GM12874 (cell line): ENCODE data around the gene SVEP1.

Source experiments
- TF ChIP-seq, protein P1 (sequence below): IDR thresholded peaks from 2 replicates; pipeline ENCODE4 v1.5.1; 2011; ENCODE audit warnings: low read depth, mild to moderate bottlenecking, control low read depth, low read length, moderate library complexity; ENCODE audit not compliant: insufficient read depth

Gene SVEP1

GRCh38 chr9:110338143-110338542, 241.4 kb downstream of the SVEP1 start:
- TF ChIP-seq, protein P1, sequence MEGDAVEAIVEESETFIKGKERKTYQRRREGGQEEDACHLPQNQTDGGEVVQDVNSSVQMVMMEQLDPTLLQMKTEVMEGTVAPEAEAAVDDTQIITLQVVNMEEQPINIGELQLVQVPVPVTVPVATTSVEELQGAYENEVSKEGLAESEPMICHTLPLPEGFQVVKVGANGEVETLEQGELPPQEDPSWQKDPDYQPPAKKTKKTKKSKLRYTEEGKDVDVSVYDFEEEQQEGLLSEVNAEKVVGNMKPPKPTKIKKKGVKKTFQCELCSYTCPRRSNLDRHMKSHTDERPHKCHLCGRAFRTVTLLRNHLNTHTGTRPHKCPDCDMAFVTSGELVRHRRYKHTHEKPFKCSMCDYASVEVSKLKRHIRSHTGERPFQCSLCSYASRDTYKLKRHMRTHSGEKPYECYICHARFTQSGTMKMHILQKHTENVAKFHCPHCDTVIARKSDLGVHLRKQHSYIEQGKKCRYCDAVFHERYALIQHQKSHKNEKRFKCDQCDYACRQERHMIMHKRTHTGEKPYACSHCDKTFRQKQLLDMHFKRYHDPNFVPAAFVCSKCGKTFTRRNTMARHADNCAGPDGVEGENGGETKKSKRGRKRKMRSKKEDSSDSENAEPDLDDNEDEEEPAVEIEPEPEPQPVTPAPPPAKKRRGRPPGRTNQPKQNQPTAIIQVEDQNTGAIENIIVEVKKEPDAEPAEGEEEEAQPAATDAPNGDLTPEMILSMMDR, result no peak

GRCh38 chr9:110337727-110338126, 241.8 kb downstream of the SVEP1 start, which contains the start of gene TXNDC8:
Gene TXNDC8 (minus strand): TSS chr9:110337863.
- TF ChIP-seq, protein P1, result no peak

DNA sequence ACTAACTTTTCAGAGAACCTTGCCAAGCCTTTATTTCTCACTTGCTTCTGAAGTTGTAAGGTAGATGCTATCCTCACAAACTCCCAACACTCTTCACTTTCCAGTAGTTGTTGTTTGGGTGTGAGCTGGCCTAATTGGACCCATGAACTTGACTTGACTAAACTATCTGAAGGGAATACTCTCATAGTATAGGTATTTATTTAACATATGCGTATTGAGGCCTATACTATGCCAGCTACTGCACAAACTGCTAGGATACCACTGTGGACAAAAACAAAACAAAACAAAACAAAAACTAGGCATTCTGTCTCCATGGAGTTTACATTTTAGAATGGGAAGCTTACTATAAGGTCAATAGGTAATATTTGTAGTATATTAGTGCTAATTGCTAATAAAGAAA, 243.2 kb downstream of the SVEP1 start:
- TF ChIP-seq, protein P1, result no peak

DNA sequence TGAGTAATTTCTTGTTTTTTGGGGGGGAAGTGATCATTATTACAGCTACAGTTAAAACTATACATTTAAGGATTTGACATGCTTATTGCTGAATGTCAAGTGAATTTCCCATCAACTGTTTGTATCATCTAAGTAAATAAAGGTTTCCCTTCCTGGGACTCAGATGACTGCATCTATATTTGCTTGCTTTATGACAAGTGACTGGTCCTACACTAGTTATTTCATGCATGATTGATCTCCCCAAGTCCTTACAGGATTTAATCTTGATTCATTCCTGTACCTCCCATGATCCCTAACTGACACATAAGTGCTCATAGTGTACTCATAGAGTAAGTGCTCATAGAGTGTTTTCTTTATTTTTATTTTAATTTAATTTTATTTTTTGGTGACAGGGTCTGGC, 244.7 kb downstream of the SVEP1 start:
- TF ChIP-seq, protein P1, result no peak

GRCh38 chr9:110334183-110334582, 245.4 kb downstream of the SVEP1 start:
- TF ChIP-seq, protein P1, result no peak

GRCh38 chr9:110332766-110333165, 246.8 kb downstream of the SVEP1 start:
- TF ChIP-seq, protein P1, result no peak

DNA sequence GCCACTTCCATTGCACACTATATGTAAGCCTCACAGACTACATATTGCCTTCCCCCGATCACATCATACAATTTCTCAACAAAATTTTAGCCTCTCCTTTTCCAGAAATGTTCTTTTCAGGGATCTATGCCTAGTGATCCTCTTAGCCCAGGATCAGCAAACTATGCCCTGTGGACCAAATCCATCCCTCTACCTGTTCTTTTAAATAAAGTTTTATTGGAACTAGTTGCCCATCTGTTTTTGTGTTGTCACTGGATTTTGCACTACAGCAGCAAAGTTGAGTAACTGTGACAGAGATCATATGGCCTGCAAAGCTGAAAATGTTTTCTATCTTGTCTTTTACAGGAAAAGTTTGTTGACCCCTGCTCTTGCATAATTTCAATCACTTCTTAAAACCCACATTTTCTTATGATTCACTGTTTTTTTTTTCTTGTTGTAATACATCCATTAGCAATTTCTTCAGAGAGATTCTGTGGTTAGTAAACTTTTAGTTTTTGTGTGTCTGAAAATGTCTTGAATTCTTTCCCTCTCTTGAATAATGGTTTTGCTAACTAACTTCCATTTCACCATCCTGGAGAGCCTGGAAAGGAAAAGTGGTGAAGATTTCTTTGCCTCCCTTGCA, 248.9 kb downstream of the SVEP1 start:
- TF ChIP-seq, protein P1, result no peak
